OCI-LY7 (cell line): ENCODE data around the gene SMCO1. TPM values are rescaled to one million over a fixed set of nuclear protein-coding genes. Genes with fewer than 3 reads are reported as not detected.

Source experiments
- BruUV-seq: library from RNA; stranded (reverse); fragments of 400-500 nt; replicated peaks from 2 replicates; lab custom pipeline; 2021; lab: Mats Ljungman, UMichigan
- CTCF ChIA-PET: fragments of 300-600 bp; sonication (Branson Sonifier 250); formaldehyde crosslinking; loops from one replicate; lab custom pipeline; 2022; ENCODE audit warnings: antibody characterized with exemption; ENCODE audit not compliant: unreplicated experiment; lab: Charles Lee
- POLR2A ChIA-PET: fragments of 300-600 bp; sonication (Branson Sonifier 250); formaldehyde crosslinking; loops from one replicate; lab custom pipeline; 2022; ENCODE audit warnings: antibody characterized with exemption; lab: Charles Lee
- DNase-seq: peaks from one replicate; pipeline ENCODE4 v3.0.0-alpha.2; 2015; ENCODE audit warnings: low spot score
- H2AFZ ChIP-seq: fragments of 200-600 bp; sonication (generic), shearing (Covaris generic); 2 replicates; pipeline ENCODE4 v1.6.1; 2014; ENCODE audit warnings: mild to moderate bottlenecking, antibody characterized with exemption, low read length, moderate library complexity
- H3K27ac ChIP-seq: fragments of 200-600 bp; sonication (generic); 2 replicates; pipeline ENCODE4 v1.5.1; 2014; ENCODE audit warnings: mixed run types, low read depth, mild to moderate bottlenecking, moderate library complexity, low read length, inconsistent platforms; ENCODE audit not compliant: poor library complexity, severe bottlenecking
- H3K36me3 ChIP-seq: fragments of 200-600 bp; sonication (generic); 2 replicates; pipeline ENCODE4 v1.6.1; 2014; ENCODE audit warnings: mild to moderate bottlenecking, antibody characterized with exemption, low read length, moderate library complexity, mixed read lengths; ENCODE audit not compliant: insufficient read depth
- H3K4me1 ChIP-seq: fragments of 200-600 bp; sonication (generic); 2 replicates; pipeline ENCODE4 v1.5.1; 2014; ENCODE audit warnings: mild to moderate bottlenecking, low read length; ENCODE audit not compliant: insufficient read depth, poor library complexity, severe bottlenecking
- H3K4me2 ChIP-seq: fragments of 200-600 bp; sonication (generic); 2 replicates; pipeline ENCODE4 v1.6.1; 2014; ENCODE audit warnings: mild to moderate bottlenecking, low read length
- H3K4me3 ChIP-seq: fragments of 200-600 bp; sonication (generic); 2 replicates; pipeline ENCODE4 v1.5.1; 2014; ENCODE audit warnings: mild to moderate bottlenecking, low read depth, low read length; ENCODE audit not compliant: poor library complexity, severe bottlenecking
- H3K79me2 ChIP-seq: fragments of 200-600 bp; sonication (generic); 2 replicates; pipeline ENCODE4 v1.6.1; 2016; ENCODE audit warnings: low read depth, mild to moderate bottlenecking, low read length, moderate library complexity, mixed read lengths; ENCODE audit not compliant: insufficient read depth
- H3K9me2 ChIP-seq: fragments of 200-600 bp; sonication (generic); 2 replicates; pipeline ENCODE4 v1.6.1; 2016; ENCODE audit warnings: mild to moderate bottlenecking, low read length, mixed read lengths; ENCODE audit not compliant: insufficient read depth
- H3K9me3 ChIP-seq: fragments of 200-600 bp; sonication (generic); 2 replicates; pipeline ENCODE4 v1.6.1; 2014; ENCODE audit warnings: mild to moderate bottlenecking, mixed run types, low read length, mixed read lengths
- H4K20me1 ChIP-seq: fragments of 200-600 bp; sonication (generic); 2 replicates; pipeline ENCODE4 v1.6.1; 2014; ENCODE audit warnings: mild to moderate bottlenecking, antibody characterized with exemption, low read length, moderate library complexity, mixed read lengths; ENCODE audit not compliant: insufficient read depth
- CTCF ChIP-seq: fragments of 200-600 bp; sonication (generic); conservative IDR thresholded peaks from 2 replicates; pipeline ENCODE4 v1.5.1; 2014; ENCODE audit warnings: mild to moderate bottlenecking, antibody characterized with exemption, low read length, moderate library complexity, mixed read lengths
- EZH2phosphoT487 ChIP-seq: fragments of 200-600 bp; sonication (generic); IDR thresholded peaks from 2 replicates; pipeline ENCODE4 v1.6.1; 2018; ENCODE audit warnings: low read depth, borderline replicate concordance, mild to moderate bottlenecking, mixed run types, antibody characterized with exemption, low read length, moderate library complexity, mixed read lengths
- intact Hi-C: fragments of 100-400 bp; cut with micrococcal nuclease; formaldehyde crosslinking; loops from one replicate; pipeline ENCODE4 v1.10.0; 2022; ENCODE audit not compliant: unreplicated experiment
- total RNA-seq, 2 experiments: library from RNA; depleted of rRNA in 1 of 2; stranded (reverse); fragments of >200 nt in 1 of 2; shearing (Covaris generic) in 1 of 2; gene quantifications; 2 replicates each; pipeline ENCODE4 v1.2.3, GENCODE V29; 2014 to 2022

The SMCO1 gene
- total RNA-seq, 2 experiments from 2014 or later: not detected

- ChIA-PET CTCF (no interaction called here), POLR2A (no interaction called here)
- no peaks in the 10 kb centered on the region for H3K9me2 ChIP-seq
Measured at GRCh38 chr3:196559826-196560225, 44.7 kb upstream of the SMCO1 start.

GRCh38 chr3:196558476-196558875, 43.3 kb upstream of the SMCO1 start:
- Histone ChIP-seq H3K4me1 (peaks cover 4% of the 10 kb centered on the region), H3K36me3 (peaks cover 35% of the 10 kb centered on the region), H3K9me2 (no peaks in the 10 kb centered on the region), H3K9me3 (no peaks in the 10 kb centered on the region), H3K4me2 (no peak overlapping the region), H3K4me3 (no peak overlapping the region), H4K20me1 (no peaks in the 10 kb centered on the region), H3K27ac (no peak overlapping the region), H2AFZ (no peak overlapping the region), H3K79me2 (no peaks in the 10 kb centered on the region)
- no peak for DNase-seq
- TF ChIP-seq EZH2phosphoT487 (no peak), CTCF (no peak)
- intact Hi-C loops: no loop called here
- POLR2A ChIA-PET: no interaction called here
- BruUV-seq: no TSS peak
- CTCF ChIA-PET: no interaction called here

More at GRCh38 chr3:196559826-196560225, 44.7 kb upstream of the SMCO1 start:
- no peak for DNase-seq
- Histone ChIP-seq H3K27ac (no peak overlapping the region), H2AFZ (no peak overlapping the region), H3K4me1 (no peaks in the 10 kb centered on the region), H3K36me3 (peaks cover 28% of the 10 kb centered on the region; the same call in 1 of the 2 replicates), H3K79me2 (no peaks in the 10 kb centered on the region), H3K4me3 (no peak overlapping the region), H4K20me1 (no peaks in the 10 kb centered on the region), H3K9me3 (no peaks in the 10 kb centered on the region), H3K4me2 (no peak overlapping the region)
- BruUV-seq: no TSS peak
- TF ChIP-seq CTCF (no peak), EZH2phosphoT487 (no peak)
- intact Hi-C loops: no loop called here

GRCh38 chr3:196557236-196557635, 42.1 kb upstream of the SMCO1 start:
- BruUV-seq: no TSS peak
- intact Hi-C loops: no loop called here
- CTCF ChIA-PET: no interaction called here
- H3K4me3 ChIP-seq: no peak overlapping the region
- POLR2A ChIA-PET: no interaction called here
- no peak overlapping the region for H2AFZ ChIP-seq
- H3K9me3 ChIP-seq: no peaks in the 10 kb centered on the region
- no peak overlapping the region for H3K27ac ChIP-seq
- peaks cover 35% of the 10 kb centered on the region for H3K36me3 ChIP-seq
- no peak for DNase-seq
- H3K4me1 ChIP-seq: peaks cover 4% of the 10 kb centered on the region
- TF ChIP-seq EZH2phosphoT487 (no peak), CTCF (no peak)
- no peaks in the 10 kb centered on the region for H3K79me2 ChIP-seq
- H3K4me2 ChIP-seq: no peak overlapping the region
- no peaks in the 10 kb centered on the region for H3K9me2 ChIP-seq
- H4K20me1 ChIP-seq: no peaks in the 10 kb centered on the region
